Measurements from ENCODE around the gene ESRRA.

- TF ChIP-seq TEAD4 (IDR thresholded peaks at IDR 0.05; ENCODE audit: low read depth, low read length): no peak
- no peak for TF ChIP-seq ATF2 (IDR thresholded peaks at IDR 0.05; ENCODE audit: low read length)
- no peak for TF ChIP-seq CTCF (IDR thresholded peaks at IDR 0.05; ENCODE audit: control extremely low read depth in 1 of 3, insufficient read depth in 1 of 3, low read depth in 1 of 3, low read length in 3 of 3)
These were observed 13.4 kb upstream of the ESRRA start for GRCh38 chr11:64291752-64292459.
